Heart right ventricle (tissue), 16 donors: Measurements from ENCODE around the gene BRIP1. TPM values are rescaled to one million over a fixed set of nuclear protein-coding genes. Genes with fewer than 3 reads are reported as not detected.

Experiments
- ATAC-seq, 8 donors: fragments of 200-7000 bp; cut with Tn5 transposase; one replicate each; pipeline ENCODE4 v1.9.1; 2020; ENCODE audit warnings: mild to moderate bottlenecking in 8 of 8, moderate library complexity in 8 of 8, moderate number of reproducible peaks in 1 of 8
- DNase-seq, 2 donors: peaks; one replicate each; pipeline ENCODE4 v3.0.0-alpha.2; 2020
- H3K27ac ChIP-seq, 10 donors: fragments of 200-600 bp; sonication (generic) in 2 of 10; one replicate each; pipeline versions ENCODE4 v1.5.0 to v1.8.0; 2020 to 2022; ENCODE audit warnings: mild to moderate bottlenecking in 3 of 10
- H3K27me3 ChIP-seq, 7 donors: fragments of 200-600 bp; one replicate each; pipeline ENCODE4 v1.8.0; 2021 to 2022; ENCODE audit warnings: mild to moderate bottlenecking in 2 of 7
- H3K36me3 ChIP-seq, 9 donors: fragments of 200-600 bp; sonication (generic) in 1 of 9; one replicate each; pipeline versions ENCODE4 v1.5.0 to v1.8.0; 2020 to 2022; ENCODE audit warnings: mild to moderate bottlenecking in 2 of 9
- H3K4me1 ChIP-seq, 9 donors: fragments of 200-600 bp; sonication (generic) in 1 of 9; one replicate each; pipeline versions ENCODE4 v1.5.0 to v1.8.0; 2020 to 2022; ENCODE audit warnings: mild to moderate bottlenecking in 4 of 9
- H3K4me3 ChIP-seq, 10 donors: fragments of 200-600 bp; sonication (generic) in 2 of 10; one replicate each; pipeline versions ENCODE4 v1.5.0 to v1.8.0; 2020 to 2022; ENCODE audit warnings: mild to moderate bottlenecking in 7 of 10, moderate library complexity in 2 of 10
- H3K9me3 ChIP-seq, 11 donors: fragments of 200-600 bp in 10 of 11; sonication (generic) in 2 of 11; one replicate each; pipeline versions ENCODE4 v1.5.0 to v1.8.0; 2013 to 2022; ENCODE audit warnings: mild to moderate bottlenecking in 2 of 11, control low read depth in 1 of 11, moderate library complexity in 1 of 11
- CTCF ChIP-seq, 9 donors: fragments of 200-600 bp; sonication (generic) in 2 of 9; IDR thresholded peaks; one replicate each; pipeline versions ENCODE4 v1.5.0 to v1.8.0; 2021 to 2022; ENCODE audit warnings: antibody characterized with exemption in 9 of 9, mild to moderate bottlenecking in 5 of 9, moderate library complexity in 1 of 9
- WGBS, 2 donors: extraction: QIAGEN DNeasy Blood & Tissue Kit; methylation state at CpG; one replicate each; pipeline ENCODE4 v1.1.7; 2013; ENCODE audit warnings: inconsistent platforms in 1 of 2; 5-methylcytosine and 5-hydroxymethylcytosine counted together
- intact Hi-C, 10 donors: fragments of 100-400 bp; cut with DNase I; formaldehyde crosslinking; loops; one replicate each; pipeline versions ENCODE4 v1.11.1 to v1.14.2; 2022
- polyA plus RNA-seq, 2 donors: library from polyadenylated mRNA; stranded (reverse); fragments of 200-250 nt; gene quantifications; one replicate each; pipeline ENCODE4 v1.2.3, GENCODE V29; 2013
- total RNA-seq, 10 donors: library from RNA; stranded (reverse); fragmentation: NEBNext Ultra II Directional in 3 of 10; extraction: Animal tissue kit (Norgen Biotek cat#: 25700) in 3 of 10; gene quantifications; one replicate each; pipeline versions ENCODE4 v1.2.1 to v1.2.4, GENCODE V29; 2021 to 2023
- donor health status: Arrhythmogenic right ventricular cardiomyopathy.
- donor health status: ischemic (EF 13 %, LVEDD 7.1; RV severe dilation, severe dysfunction).
- donor health status: healthy with polysubstance abuse.
- donor health status: DM: no; HTN: yes; CAD: no.
- donor health status: DM: no; HTN: no; CAD: no.
- donor health status: ischemic (EF 25% LVEDD 6.9; RV normal size, moderate dysfunction).
- donor health status: ischemic (EF 25% LVEDD 5.7; RV mildly dilated, moderate dysfunction).
- donor health status: healthy.
- donor health status: DM: yes; HTN: yes; CAD: no.
- donor health status: Ischemic cardiomyopathy.
- donor health status: ischemic (EF 35%, LVEDD 5.7; RV mildly dilated, moderate dysfunction).
- donor health status: nonischemic (EF 11% LVEDD 7.7; RV severe dilation, severe dysfunction).
- donor health status: DM: yes; HTN: yes; CAD: no.
- donor health status: PGD.
- donor health status: ischemic (EF 29% LVEDD 5.4; RV normal size, mild dysfunction).
- donor health status: nonischemic (EF 23%, LVEDD 6.1; RV moderate dilation, normal function).

BRIP1 gene
- total and polyA plus RNA-seq, 12 donors = 0.03 to 2.1 (median 0.22) TPM; not detected in 1

DNA sequence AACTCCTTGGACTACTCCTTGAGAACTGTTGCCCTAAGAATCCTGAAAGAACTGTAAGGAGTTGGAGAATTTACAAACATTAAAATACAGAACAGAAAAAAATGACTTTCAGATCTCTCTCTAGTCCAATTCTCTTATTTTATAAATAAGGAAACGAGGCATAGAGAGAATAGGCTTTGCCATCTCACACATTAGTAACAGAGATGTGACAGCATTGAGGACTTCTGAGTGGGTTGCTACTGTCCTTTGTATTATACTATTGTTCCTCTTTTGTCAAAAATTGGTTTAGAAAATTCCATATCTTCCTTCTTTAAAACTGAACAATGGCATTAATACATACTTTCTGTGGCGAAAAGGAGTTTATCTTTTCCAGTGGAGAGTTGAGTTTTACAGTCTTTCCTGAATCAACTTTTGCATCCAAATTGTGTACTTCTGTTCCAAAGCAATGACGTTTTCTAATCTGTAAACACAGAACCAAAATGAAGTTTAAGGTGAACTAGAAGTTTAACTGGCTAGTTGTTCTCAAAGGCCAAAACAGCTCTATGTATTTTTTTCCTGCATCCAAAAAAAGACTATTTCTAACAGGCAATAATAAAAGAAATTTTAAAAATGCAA lies 16.5 kb downstream of the BRIP1 start:
- Histone ChIP-seq H3K27ac (no peak overlapping the region), H3K27me3 (no peaks in the 10 kb centered on the region), H3K4me1 (no peaks in the 10 kb centered on the region), H3K4me3 (no peak overlapping the region), H3K36me3 (peaks cover 0 to 4% (median 0%) of the 10 kb centered on the region in 9 donors), H3K9me3 (no peaks in the 10 kb centered on the region)
- TF ChIP-seq CTCF (IDR thresholded peaks at IDR 0.05) = no peak
- ATAC-seq = no peak
- intact Hi-C loops = no loop called here
- WGBS, 2 donors = 93 to 95% methylated on average over 3 of the region's 3 CpGs
- DNase-seq = no peak

DNA sequence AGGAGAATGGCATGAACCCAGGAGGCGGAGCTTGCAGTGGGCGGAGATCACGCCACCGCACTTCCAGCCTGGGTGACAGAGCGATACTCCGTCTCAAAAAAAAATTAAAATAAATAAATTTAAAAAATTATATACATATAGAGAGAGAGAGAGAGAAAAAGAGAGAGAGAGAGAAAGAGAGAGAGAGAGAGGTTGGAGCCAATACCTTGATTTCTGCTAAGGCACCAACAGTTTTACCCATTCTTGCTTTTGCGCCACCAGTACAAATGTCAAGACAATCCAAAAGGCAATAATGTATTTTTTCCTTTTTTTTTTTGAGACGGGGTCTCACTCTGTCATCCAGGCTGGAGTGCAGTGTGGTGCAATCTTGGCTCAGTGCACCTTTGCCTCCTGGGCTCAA lies 17.2 kb downstream of the BRIP1 start:
- H3K27me3 ChIP-seq = no peaks in the 10 kb centered on the region
- H3K4me1 ChIP-seq = no peaks in the 10 kb centered on the region
- ATAC-seq (no peak), DNase-seq (no peak)
- H3K4me3 ChIP-seq = no peak overlapping the region
- 98 to 99% methylated on average over 8 of the region's 8 CpGs for WGBS, 2 donors
- peaks cover 0 to 4% (median 0%) of the 10 kb centered on the region in 9 donors for H3K36me3 ChIP-seq
- H3K9me3 ChIP-seq = no peaks in the 10 kb centered on the region
- intact Hi-C loops = no loop called here
- no peak overlapping the region for H3K27ac ChIP-seq
- no peak for TF ChIP-seq CTCF (IDR thresholded peaks at IDR 0.05)

DNA sequence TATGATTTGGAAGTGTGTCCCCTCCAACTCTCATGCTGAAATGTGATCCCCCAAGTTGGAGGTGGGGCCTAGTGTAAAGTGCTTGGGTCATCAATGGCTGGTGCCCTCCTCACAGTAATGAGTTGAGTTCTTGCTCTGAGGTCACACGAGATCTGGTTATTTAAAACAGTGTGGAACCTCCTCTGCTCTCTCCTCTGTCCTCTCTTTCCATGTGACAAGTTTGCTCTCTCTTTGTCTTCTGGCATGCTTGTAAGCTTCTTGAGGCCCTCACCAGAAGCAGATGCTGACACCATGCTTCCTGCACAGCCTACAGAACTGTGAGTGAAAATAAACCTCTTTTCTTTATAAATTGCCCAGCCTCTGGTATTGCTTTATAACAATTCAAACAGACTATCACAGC lies 19.9 kb downstream of the BRIP1 start:
- H3K4me3 ChIP-seq = no peak overlapping the region
- H3K27me3 ChIP-seq = no peaks in the 10 kb centered on the region
- no peaks in the 10 kb centered on the region for H3K9me3 ChIP-seq
- no peak for ATAC-seq
- DNase-seq = no peak
- 88 to 92% methylated on average over 1 of the region's 1 CpG for WGBS, 2 donors
- peaks cover 0 to 4% (median 0%) of the 10 kb centered on the region in 9 donors for H3K36me3 ChIP-seq
- no peaks in the 10 kb centered on the region for H3K4me1 ChIP-seq
- TF ChIP-seq CTCF (IDR thresholded peaks at IDR 0.05) = no peak
- intact Hi-C loops = no loop called here
- H3K27ac ChIP-seq = no peak overlapping the region

DNA sequence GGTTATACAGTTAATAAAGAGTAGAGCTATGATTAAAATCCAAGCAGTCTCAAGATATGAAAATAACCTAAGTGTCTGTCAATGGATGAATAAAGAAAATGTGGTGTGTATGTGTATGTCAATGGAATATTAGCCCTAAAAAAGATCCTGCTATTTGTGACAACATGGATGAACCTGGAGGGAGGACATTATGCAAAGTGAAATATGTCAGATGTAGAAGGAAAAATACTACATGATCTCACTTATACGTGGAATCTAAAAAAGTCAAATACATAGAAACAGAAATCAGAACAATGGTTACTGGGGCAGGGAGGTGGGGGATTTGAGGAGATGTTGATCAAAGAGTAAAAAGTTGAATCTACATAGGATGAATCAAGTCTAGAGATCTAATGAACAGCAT lies 20.4 kb downstream of the BRIP1 start:
- no peaks in the 10 kb centered on the region for H3K27me3 ChIP-seq
- H3K9me3 ChIP-seq = no peaks in the 10 kb centered on the region
- no peak for TF ChIP-seq CTCF (IDR thresholded peaks at IDR 0.05)
- ATAC-seq (no peak), DNase-seq (no peak)
- peaks cover 0 to 4% (median 0%) of the 10 kb centered on the region in 9 donors for H3K36me3 ChIP-seq
- WGBS, 2 donors = 95 to 96% methylated on average over 1 of the region's 1 CpG
- H3K4me1 ChIP-seq = no peaks in the 10 kb centered on the region
- H3K27ac ChIP-seq = no peak overlapping the region
- no peak overlapping the region for H3K4me3 ChIP-seq
- intact Hi-C loops = no loop called here
